GM12873 (cell line): ENCODE results near the gene ELK4.
A peak's percentile ranks its signal among the peaks of the same experiment; 100 is the strongest.

Source experiments
- TF ChIP-seq, protein P1 (sequence below): IDR thresholded peaks from 2 replicates; pipeline ENCODE4 v1.5.1; 2012; ENCODE audit warnings: low read depth, mild to moderate bottlenecking, moderate library complexity, low read length, control low read depth; ENCODE audit not compliant: insufficient read depth; ENCODE audit errors: missing control alignments

ELK4 gene

GRCh38 chr1:205662791-205663190 is 31.0 kb upstream of the ELK4 start:
- TF ChIP-seq, protein P1, sequence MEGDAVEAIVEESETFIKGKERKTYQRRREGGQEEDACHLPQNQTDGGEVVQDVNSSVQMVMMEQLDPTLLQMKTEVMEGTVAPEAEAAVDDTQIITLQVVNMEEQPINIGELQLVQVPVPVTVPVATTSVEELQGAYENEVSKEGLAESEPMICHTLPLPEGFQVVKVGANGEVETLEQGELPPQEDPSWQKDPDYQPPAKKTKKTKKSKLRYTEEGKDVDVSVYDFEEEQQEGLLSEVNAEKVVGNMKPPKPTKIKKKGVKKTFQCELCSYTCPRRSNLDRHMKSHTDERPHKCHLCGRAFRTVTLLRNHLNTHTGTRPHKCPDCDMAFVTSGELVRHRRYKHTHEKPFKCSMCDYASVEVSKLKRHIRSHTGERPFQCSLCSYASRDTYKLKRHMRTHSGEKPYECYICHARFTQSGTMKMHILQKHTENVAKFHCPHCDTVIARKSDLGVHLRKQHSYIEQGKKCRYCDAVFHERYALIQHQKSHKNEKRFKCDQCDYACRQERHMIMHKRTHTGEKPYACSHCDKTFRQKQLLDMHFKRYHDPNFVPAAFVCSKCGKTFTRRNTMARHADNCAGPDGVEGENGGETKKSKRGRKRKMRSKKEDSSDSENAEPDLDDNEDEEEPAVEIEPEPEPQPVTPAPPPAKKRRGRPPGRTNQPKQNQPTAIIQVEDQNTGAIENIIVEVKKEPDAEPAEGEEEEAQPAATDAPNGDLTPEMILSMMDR = no peak

- TF ChIP-seq, protein P1 = no peak
Measured at GRCh38 chr1:205662135-205662738, 30.4 kb upstream of the ELK4 start.

- TF ChIP-seq, protein P1 = no peak
Measured at GRCh38 chr1:205661429-205662134, 29.8 kb upstream of the ELK4 start.

- TF ChIP-seq, protein P1 = no peak
Measured at GRCh38 chr1:205660361-205660760, 28.6 kb upstream of the ELK4 start.

- TF ChIP-seq, protein P1 = peak; percentile 95
Measured at GRCh38 chr1:205658943-205659581, 27.3 kb upstream of the ELK4 start.

DNA sequence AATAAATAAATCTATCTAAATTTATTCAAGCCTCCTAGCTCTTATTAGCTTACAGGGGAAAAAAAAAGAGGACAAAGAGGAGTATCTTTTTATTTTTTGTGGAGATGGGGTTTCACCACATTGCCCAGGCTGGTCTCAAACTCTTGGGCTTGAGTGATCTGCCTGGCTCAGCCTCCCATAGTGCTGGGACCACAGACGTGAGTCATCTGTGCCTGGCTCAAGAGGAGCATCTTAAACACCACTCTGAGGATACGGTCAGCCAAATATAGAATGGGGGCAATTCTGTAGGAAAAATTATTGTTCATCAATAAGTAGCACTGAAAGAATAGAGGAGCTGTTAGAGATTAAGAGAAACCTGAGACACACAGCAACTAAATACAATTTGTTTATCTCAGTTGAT is 24.4 kb upstream of the ELK4 start:
- TF ChIP-seq, protein P1 = no peak

- TF ChIP-seq, protein P1 = no peak
Measured at GRCh38 chr1:205652984-205653383, 21.2 kb upstream of the ELK4 start.
